Activated CD8-positive, alpha-beta memory T cell treated with anti-CD3 and anti-CD28 coated beads for 36 hours (primary cell): ENCODE measurements around the gene WFDC5. TPM values are rescaled to one million over a fixed set of nuclear protein-coding genes. Genes with fewer than 3 reads are reported as not detected.
"Not testable (repeated sequence)": the region's sequence is repeated elsewhere in the genome, so short reads cannot be mapped to it uniquely, and the experiment has no call there.

Experiments
- CTCF ChIA-PET: fragments of 350-600 bp; sonication (Branson Sonifier 250); formaldehyde crosslinking; loops from one replicate; lab custom pipeline; 2021; ENCODE audit warnings: antibody characterized with exemption; lab: Charles Lee
- POLR2A ChIA-PET: fragments of 350-600 bp; sonication (Branson Sonifier 250); formaldehyde crosslinking; loops from one replicate; lab custom pipeline; 2021; ENCODE audit warnings: antibody characterized with exemption; lab: Charles Lee
- total RNA-seq, 2 experiments: library from RNA; stranded (reverse); gene quantifications; one replicate each; pipeline ENCODE4 v1.2.3, GENCODE V29; 2021

The WFDC5 gene
- not detected for total RNA-seq

GRCh38 chr20:45114465-45115385, at the start of gene WFDC5:
TSS of gene WFDC5 (minus strand) at chr20:45115174. CDS start at chr20:45115083, 91 bp downstream.
- POLR2A ChIA-PET = no interaction called here

DNA sequence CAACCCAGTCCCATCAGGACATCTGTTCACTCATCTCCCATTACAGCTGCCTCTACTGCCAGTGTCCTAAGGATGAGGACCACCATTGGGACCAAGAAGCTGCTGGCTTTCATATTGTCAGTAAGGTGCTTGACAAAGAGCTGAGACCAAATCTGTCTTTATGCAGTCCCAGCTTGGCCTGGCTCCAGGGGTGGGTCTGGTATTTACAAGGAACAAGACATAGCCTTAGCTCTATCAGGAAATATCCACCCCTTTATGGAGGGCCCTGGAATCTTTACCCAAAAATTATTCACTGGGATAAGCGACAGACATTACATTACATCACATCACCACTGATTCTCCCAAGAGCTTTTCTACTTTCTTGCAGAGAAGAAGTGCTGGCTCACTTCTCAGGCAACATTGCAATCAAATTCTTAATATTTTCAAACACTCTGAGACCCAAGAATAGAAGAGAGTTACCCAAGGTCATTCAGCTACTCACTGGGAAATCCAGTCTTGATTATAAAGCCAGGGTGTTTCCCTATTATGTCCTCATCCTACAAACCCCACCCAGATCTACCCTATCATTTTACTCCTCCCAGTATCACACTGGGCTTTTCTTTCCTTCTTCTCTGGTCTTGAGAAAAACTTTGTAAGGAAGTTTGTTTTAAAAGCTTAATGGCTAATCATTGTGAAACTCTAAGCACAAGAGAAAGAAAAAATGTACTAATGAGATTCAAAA, 48.3 kb upstream of the WFDC5 start:
- ChIA-PET POLR2A (no interaction called here), CTCF (interaction anchor here (0.8 to 1.5 kb wide), 2 partner anchors 24 to 138 kb away, joined by 3 read pairs; no protein-coding TSS in a partner anchor)

More at GRCh38 chr20:45114465-45115385, at the start of gene WFDC5:
- CTCF ChIA-PET = interaction anchor here (0.6 to 5.1 kb wide), 4 partner anchors 8 to 22 kb away, joined by 3 to 47 read pairs (median 4); no protein-coding TSS in a partner anchor

DNA sequence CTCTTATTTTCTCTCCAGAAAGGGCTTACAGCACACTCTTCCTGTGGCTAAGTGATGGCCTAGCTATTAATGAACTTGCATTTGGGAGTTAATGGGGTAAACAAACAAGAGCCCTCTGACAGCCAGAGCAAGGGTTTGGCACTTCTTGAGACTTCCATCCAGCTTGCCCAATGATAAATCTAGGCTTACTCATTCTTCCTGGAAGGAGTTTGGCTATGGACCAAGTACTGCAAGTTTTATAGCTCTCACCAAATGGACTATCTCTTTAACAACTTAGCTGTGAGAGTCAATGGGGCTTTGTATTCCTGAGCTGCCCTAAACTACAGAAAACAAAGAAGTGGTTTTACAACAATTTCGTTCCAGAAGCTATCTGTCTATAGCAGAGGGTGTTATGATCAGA, 43.0 kb upstream of the WFDC5 start:
- ChIA-PET POLR2A (no interaction called here), CTCF (interaction anchor here (1.4 kb wide), 1 partner anchor 20 kb away, joined by 3 read pairs; no protein-coding TSS in a partner anchor)

GRCh38 chr20:45156713-45157112, 41.7 kb upstream of the WFDC5 start:
- ChIA-PET CTCF (interaction anchor here (1.4 kb wide), 1 partner anchor 18 kb away, joined by 3 read pairs; no protein-coding TSS in a partner anchor), POLR2A (no interaction called here)

GRCh38 chr20:45154794-45155193, 39.8 kb upstream of the WFDC5 start:
- CTCF ChIA-PET, POLR2A ChIA-PET: not testable (repeated sequence)

DNA sequence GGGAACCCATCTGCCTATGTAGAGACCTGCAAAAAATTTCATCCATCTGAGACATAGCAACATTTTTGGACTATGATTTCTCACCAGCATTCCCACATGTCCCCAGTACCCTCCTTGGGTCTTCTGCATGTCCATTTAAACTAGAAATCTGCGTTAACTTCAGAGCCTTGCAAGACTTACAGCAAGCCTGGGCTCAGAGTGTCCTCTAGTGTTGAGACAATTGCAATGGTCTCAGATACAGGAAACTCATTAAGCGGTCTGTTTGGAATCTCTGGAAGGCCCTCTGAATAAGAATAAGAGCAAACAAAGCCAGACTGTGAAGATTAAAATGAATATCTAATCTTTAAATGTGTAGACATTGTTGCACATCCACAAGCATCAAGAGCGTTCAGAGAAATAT, 39.2 kb upstream of the WFDC5 start:
- POLR2A ChIA-PET = no interaction called here
- CTCF ChIA-PET = no interaction called here

DNA sequence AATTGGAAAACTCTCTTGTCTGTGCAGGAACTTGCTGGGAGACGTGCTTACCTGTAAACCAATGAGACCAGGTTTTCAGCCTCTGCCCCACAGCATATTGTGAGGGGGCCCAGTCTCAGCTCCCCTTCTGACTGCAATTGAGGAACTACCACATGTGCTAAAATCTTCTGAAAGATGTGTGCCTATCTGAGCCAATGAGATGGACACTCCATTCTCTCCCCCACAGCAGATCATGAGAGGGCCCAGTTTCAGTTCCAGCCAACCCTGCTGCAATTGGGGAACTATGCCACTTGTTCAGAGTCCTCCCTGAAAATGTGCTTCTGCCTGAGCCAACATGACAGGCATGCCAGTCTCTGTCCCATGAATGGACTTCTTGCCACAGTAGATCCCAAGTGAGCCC, 38.8 kb upstream of the WFDC5 start:
- CTCF ChIA-PET = no interaction called here
- POLR2A ChIA-PET = no interaction called here

- POLR2A ChIA-PET = no interaction called here
- CTCF ChIA-PET = no interaction called here
Measured at GRCh38 chr20:45153147-45153546, 38.2 kb upstream of the WFDC5 start.

DNA sequence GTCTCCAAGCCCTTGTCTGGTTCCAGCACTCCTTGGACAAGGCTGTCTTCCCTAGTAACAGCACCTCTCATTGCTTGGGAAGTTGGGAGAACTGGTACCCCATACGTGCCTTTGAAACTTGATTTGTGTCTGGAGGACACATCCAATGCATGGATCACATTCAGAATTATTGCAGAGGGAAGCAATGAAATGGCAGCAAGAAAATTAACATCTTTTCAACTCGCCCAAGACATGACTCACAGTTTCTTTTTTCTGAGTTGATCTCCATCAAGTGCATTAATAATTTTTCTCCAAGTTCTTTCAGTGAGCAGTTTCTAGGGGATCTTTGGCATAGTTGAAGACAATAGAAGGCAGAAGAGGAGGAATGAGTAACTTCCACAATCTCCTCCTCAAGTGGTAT, 37.4 kb upstream of the WFDC5 start:
- CTCF ChIA-PET = no interaction called here
- POLR2A ChIA-PET = no interaction called here

DNA sequence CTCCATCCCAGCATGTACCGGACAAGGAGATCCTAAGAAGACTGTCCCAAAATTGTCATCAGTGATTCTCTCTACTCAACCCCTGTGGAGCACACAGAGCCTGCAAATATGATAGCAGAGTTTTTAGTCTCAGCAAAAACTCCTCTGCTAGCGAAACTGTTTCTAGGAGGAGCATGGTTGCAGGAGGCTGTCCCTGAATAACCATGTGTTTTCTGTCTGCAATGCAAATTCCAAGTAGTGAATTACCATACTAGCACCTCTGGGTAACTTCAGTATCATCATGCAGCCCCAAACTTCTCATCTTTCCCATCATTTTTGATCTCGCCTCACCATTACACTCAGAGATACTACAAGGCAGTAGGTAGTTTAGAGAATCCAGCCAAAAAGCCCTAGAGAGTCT, 34.1 kb upstream of the WFDC5 start:
- CTCF ChIA-PET = no interaction called here

DNA sequence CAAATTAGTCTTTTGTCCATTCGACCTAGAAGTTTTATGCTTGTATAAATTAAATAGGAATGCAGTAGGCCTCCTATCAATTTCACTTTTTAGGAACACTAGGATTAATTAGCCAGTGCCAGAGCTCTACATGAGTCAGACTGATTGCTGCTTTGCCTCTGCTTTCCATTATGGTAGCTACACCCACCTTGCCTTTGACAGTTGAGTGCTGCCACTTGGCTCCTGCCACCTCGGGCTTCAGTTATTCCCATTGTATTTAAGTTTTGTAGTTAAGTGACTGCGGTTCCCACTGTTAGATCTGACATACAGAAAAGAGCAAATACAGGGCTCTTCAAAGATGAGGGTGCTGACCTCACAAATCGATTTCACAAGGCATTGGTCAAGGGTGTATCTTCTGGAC, 25.9 kb upstream of the WFDC5 start:
- CTCF ChIA-PET = interaction anchor here (1.5 to 2.8 kb wide), 2 partner anchors 151 to 171 kb away, joined by 4 to 13 read pairs; no protein-coding TSS in a partner anchor
- POLR2A ChIA-PET = no interaction called here

More for the DNA sequence above, 34.1 kb upstream of the WFDC5 start:
- POLR2A ChIA-PET = no interaction called here

GRCh38 chr20:45139733-45140375, 24.9 kb upstream of the WFDC5 start:
- CTCF ChIA-PET = interaction anchor here (0.6 to 2.8 kb wide), 7 partner anchors 21 to 172 kb away, joined by 3 to 13 read pairs (median 4); no protein-coding TSS in a partner anchor
- POLR2A ChIA-PET = interaction anchor here (0.6 kb wide), 1 partner anchor 793 kb away, joined by 4 read pairs; no protein-coding TSS in a partner anchor

DNA sequence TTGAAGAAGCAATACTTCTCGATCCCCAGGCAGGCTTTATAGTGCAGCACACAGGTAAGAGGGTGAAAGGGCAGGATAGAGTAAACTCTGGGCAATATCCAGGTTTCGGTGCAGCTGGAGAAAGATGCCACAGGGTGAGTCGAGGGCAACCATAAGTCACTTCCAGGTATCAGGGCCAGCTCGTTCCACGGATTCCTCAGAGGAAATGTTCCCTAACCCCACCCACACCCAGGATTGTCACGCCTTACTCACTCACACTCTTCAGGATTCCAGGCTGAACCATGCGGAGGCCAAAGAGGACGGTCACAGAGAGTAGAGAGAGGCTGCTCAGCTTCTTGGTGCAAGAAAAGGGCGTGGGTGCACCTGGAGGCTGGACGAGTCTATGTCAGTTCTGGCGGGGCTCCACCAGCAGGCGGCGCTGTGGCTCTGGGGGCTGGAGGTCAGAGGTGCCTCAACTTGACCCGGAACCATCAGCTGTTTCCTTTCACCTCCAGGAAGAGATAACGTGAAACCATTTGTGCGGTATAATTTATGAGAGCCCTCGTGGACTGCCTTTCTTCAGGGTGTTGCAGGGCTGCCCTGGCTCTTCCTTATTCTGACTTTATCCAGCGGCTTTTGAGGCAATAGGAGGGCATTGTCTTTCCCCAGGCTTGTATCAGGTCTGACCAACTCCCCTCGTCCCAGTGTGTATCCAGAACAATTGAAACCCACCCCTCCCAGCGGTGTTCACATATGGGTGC, 23.8 kb upstream of the WFDC5 start:
- POLR2A ChIA-PET = no interaction called here
- CTCF ChIA-PET = interaction anchor here (0.6 to 2.8 kb wide), 17 partner anchors 13 to 298 kb away, joined by 3 to 13 read pairs (median 3); partner anchors contain the start of gene KCNS1

- CTCF ChIA-PET = interaction anchor here (0.7 kb wide), 1 partner anchor 66 kb away, joined by 3 read pairs; no protein-coding TSS in a partner anchor
Measured at GRCh38 chr20:45136911-45137310, 21.9 kb upstream of the WFDC5 start.

DNA sequence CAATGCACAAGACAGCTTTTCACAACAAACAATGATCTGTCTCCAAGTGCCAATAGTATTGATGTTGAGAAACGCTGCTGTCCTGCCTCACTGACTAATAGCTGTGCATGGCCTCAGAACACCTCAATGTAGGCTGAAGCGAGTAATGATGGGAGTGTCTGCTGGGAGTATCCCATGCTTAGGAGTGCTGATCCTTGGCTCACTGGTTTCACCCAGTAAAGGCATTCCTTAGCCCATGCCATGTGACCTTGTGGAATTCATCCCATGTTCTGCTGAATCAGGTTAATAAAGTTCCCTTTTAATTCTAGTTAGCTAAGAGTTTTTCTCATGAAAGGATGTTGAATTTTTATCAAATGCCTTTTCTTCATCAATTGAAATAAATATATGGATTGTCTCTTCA, 13.1 kb upstream of the WFDC5 start:
- POLR2A ChIA-PET = no interaction called here
- CTCF ChIA-PET = no interaction called here

More at GRCh38 chr20:45136911-45137310, 21.9 kb upstream of the WFDC5 start:
- POLR2A ChIA-PET = no interaction called here

DNA sequence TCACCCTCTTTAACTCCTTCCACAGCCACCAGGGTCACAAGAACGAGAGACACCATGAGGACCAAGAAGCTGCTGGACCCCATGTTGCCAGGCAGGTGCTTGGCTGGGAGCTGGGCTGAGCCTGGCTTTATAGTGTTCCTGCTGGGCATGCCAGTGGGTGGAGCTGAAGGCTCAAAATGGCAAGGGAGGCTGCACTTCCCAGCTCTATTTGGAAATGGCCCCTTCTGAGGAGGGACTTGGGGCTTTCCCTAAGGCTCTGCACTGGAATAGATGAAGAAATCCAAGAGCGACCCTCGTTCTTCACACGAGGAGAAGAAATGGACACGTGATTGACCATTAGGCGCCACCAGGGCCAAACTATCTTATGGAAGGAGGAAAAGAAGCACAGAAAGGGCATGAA, 9.4 kb upstream of the WFDC5 start, which contains the start of gene WFDC12:
TSS of gene WFDC12 (minus strand) at position 101 of the 400 bp plus-strand sequence. CDS start at position 83, 18 bp downstream.
- CTCF ChIA-PET = interaction anchor here (0.8 kb wide), 1 partner anchor 12 kb away, joined by 3 read pairs; no protein-coding TSS in a partner anchor
- POLR2A ChIA-PET = no interaction called here

GRCh38 chr20:45121388-45121787, 6.4 kb upstream of the WFDC5 start:
- POLR2A ChIA-PET = no interaction called here
- CTCF ChIA-PET = interaction anchor here (0.6 to 0.9 kb wide), 2 partner anchors 9 to 165 kb away, joined by 4 read pairs; no protein-coding TSS in a partner anchor
